ENCODE measurements around the gene HEPHL1.

The HEPHL1 gene

DNA sequence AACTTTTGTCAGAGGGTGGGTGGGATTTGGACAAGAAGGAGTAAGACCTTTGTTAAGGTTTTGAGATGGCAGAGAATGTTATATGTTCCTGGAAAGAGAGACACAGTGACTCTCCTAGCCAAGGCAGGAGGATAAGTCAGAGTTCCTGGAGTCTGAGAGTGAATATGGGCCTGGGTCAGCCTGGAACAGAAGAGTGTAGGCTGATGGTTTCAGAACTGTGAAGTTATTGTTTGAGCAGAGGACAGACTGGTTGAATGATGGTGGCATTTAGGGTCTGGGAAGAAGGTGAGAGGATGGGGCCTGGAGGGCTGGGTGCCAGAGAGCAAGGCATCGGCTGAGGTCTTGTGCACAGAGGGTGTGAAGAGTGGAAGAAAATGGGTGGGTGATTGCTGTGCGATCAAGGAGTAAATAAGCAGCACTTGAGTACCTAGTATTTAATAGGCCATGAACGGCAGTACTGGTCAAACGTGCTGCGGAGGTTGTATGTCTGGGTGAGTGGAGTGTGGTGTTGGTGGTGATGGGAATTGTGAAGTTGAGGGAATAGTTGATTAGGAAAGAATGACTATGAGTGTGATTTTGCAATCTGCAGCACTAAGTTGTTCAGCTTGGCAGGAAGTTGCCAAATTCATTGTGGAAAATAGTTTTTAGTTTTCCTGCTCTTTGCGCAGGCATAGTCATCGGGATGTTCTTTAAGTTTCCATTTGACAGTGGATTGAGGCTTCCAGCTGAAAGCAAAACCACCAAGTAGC is 109.3 kb downstream of the HEPHL1 start:
- no peak for DNase-seq (ENCODE audit: low read depth, low spot score)

DNA sequence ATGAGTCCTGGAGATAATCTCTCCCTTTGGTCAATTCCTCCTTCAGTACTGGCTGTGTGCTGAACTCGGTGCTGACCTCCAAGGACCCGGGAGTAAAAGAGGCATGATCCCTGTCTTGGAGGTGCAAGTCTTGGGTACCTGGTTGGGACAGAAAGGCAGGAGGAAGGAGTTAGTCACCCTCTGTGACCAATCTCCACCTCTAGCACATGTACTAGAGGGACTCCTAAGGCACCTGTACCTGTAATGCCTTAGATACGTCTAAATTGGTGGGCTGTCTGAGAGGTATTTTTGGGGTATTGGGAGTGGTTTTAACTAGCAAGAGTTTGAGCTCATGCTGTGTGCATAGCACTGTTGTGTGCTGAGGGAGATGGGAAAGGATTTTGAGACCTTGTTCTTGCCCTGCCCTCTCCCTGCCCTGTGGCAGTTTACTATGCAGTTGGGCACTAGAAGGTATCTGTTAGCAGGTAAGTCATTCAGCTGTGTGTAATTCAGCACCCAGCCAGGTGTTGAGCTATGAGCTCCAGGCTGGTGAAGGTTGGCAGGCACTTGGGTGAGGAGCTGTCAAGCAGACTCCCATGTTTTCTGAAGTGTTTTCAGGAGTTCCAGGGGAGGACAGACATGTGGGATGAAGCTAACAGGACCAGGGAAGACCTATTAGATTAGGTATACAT is 110.0 kb downstream of the HEPHL1 start:
- DNase-seq (ENCODE audit: low read depth, low spot score), result no peak

GRCh38 chr11:94131718-94132115 is 110.6 kb downstream of the HEPHL1 start:
- no peak for DNase-seq (ENCODE audit: low read depth, low spot score)

GRCh38 chr11:94132152-94132558 is 111.0 kb downstream of the HEPHL1 start:
- peak; percentile 38 for DNase-seq (ENCODE audit: low read depth, low spot score)

DNA sequence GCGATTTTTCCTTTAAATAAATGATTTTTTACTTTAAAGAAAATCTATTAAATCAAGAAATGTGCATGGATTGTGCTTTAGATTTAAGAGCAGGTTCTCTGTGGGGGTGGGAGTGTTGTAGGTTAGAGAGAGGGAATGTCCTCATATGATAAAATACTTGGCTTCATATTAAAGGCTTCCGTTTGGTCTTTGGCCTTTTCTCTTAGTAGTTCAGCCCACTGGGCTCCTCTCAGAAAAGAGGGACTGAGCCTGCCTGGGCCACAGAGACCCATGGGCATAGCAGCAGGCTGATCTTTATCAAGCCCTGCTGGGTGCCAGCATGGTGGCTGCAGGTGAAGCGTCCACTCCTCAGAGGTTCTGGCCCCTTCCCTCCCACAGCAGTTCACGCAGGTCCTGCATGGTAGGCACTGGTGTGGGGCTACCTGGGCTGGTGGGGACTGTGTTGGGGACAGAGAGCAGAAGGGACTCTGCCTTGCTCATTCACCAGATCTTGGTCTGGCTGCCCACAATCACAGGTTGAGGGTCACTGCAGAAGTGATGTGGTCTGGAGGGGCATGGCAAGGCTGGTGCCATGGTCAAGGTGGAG is 111.8 kb downstream of the HEPHL1 start:
- DNase-seq (ENCODE audit: low read depth, low spot score), result no peak

- DNase-seq (ENCODE audit: low read depth, low spot score), result no peak
Measured at GRCh38 chr11:94133752-94134151, 112.6 kb downstream of the HEPHL1 start.

DNA sequence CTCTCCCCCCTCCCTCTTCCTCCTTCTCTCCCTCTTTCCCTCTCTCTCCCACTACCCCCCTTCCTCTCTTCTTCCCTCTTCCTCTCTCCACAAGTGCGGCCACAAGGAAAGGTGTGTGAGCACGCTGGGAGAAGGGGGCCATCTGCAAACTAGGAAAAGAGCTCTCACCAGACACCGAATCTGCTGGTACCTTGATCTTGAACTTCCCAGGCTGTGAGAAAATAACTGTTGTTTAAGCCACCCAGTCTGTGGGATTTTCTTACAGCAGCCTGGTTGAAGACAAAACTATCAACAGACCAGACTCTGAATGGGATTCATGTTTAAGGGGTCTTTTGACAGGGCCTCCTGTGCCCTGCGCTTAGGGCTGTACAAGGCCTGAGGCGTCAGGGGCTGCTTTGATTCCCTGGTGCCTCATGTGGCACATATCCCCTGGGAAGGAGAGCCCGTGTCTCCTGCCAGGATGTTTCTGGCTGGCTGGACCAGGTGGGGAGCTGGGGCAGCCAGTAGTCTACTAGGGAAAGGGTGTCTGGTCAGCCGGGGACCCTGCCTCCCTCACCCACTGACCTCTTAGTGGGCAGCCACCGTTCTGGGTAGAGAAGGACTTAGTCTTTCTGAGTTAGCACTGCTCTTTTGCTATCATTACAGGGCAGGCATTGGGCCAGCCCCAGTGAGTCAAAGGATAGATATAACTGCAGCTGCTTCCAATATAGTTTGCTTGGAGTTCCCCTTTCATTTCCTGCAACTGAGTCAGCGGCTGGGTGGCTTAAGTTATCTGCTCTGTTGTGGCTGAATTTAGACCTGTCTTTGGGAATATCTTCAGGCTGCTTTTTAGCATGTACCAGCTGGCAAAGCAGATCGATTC is 113.7 kb downstream of the HEPHL1 start:
- DNase-seq (ENCODE audit: low read depth, low spot score), result no peak

DNA sequence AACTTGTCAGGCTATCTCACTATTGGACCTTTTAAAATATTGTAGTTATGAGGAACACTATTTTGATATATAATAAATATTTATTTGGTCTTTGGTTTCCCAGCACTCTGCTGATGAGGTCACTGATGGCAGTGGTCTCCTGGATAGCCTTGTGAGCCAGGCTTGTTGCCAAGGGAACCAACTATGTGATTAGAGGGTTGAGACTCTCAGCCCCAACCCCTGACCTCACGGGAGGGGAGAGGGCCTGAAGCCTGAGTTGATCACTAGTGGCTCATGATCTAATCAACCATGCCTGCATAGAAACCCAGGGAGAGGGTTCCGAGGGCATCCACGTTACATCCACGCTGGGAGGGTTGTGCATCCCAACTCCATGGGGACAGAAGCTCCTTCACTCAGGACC is 118.3 kb downstream of the HEPHL1 start:
- peak; percentile 63 for DNase-seq (ENCODE audit: low read depth, low spot score)

- no peak for DNase-seq (ENCODE audit: low read depth, low spot score)
Measured at GRCh38 chr11:94140154-94140655, 119.1 kb downstream of the HEPHL1 start.

DNA sequence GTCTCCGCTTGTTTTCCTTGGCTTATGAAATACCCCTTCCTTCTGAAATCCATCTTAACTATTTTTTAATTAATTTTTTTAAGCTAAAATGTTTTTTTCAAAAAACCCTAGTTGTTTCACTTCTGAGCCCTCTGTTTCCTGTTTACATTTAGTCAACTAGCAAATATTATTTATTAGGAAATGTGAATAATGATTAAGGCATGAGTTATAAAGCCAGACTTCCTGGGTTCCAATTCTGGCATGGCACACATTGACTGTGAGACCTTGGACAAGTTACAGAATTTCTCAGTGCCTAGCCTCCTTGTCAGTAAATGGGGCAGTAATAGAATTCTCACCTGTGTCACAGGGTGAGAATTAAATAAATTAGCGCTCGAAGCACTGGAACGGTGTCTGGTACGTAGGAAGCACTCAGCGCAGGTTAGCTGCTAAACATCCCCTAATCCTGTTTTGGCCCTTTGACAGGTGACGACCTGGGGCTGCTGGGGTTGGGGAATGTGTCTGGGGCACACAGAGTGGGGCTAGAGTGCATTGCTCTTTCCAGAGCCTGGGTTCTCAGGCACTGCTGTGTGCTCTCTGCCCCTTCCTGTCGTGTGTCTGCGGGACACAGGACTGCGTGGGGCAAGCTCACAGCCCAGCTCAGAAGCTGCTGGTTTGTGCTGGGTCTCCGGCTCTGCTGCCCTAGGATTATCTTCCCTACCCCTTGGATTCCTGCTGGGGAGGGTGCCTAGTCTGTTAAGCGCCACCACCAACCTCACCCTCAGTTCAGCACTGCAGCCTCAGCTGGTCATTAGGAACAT is 120.6 kb downstream of the HEPHL1 start:
- peak; percentile 56 for DNase-seq (ENCODE audit: low read depth, low spot score)

- DNase-seq (ENCODE audit: low read depth, low spot score), result peak; percentile 56
Measured at GRCh38 chr11:94142308-94143281, 121.4 kb downstream of the HEPHL1 start.

GRCh38 chr11:94144216-94144615 is 123.1 kb downstream of the HEPHL1 start:
- peak; percentile 27 for DNase-seq (ENCODE audit: low read depth, low spot score)

DNA sequence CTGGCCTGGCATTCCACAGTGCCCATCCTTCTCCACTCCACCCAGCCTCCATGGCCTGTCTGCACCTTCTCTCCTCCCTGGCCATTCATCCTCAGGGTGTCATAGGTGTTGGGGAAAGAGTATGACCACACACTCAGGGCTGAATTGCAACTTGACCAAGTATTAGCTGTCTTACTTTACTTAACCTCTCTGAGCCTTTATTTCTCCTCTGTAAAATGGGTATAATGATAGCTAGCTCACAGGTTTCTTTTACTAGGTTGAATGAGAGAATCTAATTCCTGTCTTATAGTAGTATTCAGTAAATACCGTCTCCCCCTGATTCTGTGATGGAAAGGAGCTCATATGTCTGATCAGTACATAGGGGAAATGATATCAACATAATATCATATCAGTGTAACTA is 123.5 kb downstream of the HEPHL1 start:
- no peak for DNase-seq (ENCODE audit: low read depth, low spot score)

GRCh38 chr11:94145431-94145830 is 124.3 kb downstream of the HEPHL1 start:
- DNase-seq (ENCODE audit: low read depth, low spot score), result no peak

- no peak for DNase-seq (ENCODE audit: low read depth, low spot score)
Measured at GRCh38 chr11:94145916-94146315, 124.8 kb downstream of the HEPHL1 start.

GRCh38 chr11:94147433-94147845 is 126.3 kb downstream of the HEPHL1 start:
- DNase-seq (ENCODE audit: low read depth, low spot score), result no peak

- no peak for DNase-seq (ENCODE audit: low read depth, low spot score)
Measured at GRCh38 chr11:94148189-94148588, 127.0 kb downstream of the HEPHL1 start.

DNA sequence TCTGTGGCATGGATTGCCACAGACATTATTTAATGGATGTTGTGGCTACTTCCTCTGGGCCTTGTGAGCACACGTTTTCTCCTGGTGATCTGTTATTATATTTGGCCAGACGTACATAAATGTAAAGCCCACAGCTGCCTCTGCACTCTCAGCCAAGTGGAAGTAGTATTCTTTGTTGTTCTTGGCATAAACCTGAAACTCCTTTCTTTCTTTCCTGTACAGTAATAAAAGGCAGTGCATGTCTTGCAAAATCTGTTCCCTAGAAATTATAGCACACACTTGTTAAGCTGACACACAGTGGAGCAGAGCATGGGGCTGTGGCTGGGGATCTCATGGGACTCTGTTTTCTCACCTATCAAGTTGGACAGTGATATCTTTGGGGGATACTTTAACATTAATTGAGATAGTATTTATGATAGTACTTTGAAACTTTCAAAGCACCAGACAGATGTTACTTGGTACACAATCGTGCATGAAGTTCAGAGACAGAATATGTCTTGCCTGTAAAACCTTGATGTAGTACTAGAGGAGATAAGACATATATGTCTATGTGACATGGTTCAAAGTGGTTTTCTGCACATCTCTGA is 128.4 kb downstream of the HEPHL1 start:
- DNase-seq (ENCODE audit: low read depth, low spot score), result no peak

DNA sequence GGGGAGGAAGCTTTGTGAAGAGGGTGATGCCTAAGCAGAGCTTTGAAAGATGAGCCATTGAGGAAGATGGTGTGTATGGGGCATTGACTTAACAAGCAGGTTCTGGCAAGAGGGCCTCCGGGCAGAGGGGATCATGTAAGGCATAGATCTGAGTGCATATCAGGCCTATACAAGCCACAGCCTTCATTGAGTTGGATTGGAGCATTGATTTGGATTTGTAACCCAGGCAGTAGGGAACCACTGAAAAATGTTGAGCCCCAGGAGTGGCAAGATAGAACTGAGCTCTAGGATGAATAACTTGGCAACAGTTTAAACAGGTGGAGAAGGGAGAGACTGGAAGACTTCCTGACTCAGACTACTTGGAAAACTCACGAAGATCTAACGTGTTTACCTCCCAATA is 128.9 kb downstream of the HEPHL1 start:
- DNase-seq (ENCODE audit: low read depth, low spot score), result no peak
